ENCODE measurements around the gene TNFRSF1A.

The TNFRSF1A gene

DNA sequence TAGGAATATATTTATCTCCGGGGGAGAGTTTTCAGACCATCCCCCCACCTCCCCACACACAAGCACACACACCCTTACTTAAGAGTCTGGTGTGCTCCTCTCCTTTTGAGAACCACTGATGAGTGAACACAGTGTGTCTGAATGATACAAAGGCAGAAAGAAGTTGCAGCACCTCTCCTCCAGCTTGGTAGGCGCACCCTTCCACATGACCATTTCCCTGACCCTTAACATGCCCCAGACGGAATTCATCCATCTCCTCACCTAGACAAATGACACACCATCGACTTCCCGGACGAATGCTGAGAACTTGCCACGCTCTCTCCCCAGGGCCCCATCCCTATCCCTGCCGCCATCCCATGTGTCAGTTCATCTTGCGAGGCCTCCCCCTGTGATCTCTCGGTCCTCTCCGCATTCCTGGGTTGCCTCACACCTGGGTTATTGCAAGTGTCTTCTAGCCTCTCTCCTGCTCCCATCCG, 3.9 kb downstream of the TNFRSF1A start:
- TF ChIP-seq, protein P1, sequence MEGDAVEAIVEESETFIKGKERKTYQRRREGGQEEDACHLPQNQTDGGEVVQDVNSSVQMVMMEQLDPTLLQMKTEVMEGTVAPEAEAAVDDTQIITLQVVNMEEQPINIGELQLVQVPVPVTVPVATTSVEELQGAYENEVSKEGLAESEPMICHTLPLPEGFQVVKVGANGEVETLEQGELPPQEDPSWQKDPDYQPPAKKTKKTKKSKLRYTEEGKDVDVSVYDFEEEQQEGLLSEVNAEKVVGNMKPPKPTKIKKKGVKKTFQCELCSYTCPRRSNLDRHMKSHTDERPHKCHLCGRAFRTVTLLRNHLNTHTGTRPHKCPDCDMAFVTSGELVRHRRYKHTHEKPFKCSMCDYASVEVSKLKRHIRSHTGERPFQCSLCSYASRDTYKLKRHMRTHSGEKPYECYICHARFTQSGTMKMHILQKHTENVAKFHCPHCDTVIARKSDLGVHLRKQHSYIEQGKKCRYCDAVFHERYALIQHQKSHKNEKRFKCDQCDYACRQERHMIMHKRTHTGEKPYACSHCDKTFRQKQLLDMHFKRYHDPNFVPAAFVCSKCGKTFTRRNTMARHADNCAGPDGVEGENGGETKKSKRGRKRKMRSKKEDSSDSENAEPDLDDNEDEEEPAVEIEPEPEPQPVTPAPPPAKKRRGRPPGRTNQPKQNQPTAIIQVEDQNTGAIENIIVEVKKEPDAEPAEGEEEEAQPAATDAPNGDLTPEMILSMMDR (IDR thresholded peaks at IDR 0.05; ENCODE audit: low read depth, low read length): no peak
- peak overlapping the region; percentile 99 for H3K4me3 ChIP-seq (ENCODE audit: low read depth, low read length)

DNA sequence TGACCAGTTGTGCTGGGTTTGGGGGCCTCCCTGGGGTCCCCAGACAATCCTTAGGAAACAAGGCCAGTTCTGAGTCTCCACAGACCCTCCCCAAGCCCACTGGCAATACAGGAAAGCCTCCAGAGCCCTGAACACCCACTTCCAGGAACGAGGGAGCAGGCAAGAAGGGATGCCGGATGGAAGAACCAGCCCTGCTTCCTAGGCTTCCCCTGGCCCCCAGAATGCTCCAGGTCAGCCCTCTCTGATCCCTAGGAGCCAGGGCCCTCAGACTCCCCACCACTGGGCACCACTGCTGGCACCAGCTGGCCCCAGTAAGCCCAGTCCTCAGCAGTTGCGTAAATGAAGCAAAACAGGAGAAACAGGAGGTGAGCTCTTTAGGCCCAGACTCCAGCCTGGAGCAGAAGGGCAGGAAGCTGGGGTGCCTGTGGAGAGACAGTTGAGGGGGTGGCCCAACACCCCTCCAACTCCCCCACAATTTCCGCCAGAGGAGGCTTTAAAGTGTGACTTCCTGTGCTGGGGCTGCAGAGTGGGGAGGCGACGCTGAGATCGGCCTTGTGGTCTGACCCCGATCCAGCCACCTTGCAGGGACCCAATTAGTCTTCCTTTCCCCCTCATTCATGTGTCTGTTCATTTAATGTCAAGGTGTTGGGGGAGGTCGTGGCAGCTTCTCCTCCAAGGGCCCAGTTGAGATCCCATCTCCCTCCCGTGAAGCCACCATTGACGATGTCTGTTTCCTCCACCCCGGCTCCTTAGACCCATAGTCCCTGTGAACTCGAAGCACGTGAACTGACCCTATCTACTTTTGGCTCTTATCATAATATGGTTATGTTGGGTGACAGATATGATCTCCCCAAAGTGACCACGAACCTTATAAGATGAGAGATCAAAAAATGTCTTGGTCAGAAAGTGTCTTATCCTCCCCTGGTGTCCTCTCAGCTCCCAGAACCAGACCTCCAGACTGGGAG, 4.7 kb downstream of the TNFRSF1A start:
- TF ChIP-seq, protein P1 (IDR thresholded peaks at IDR 0.05; ENCODE audit: low read depth, low read length): no peak
- H3K4me3 ChIP-seq (ENCODE audit: low read depth, low read length): peak overlapping the region; percentile 99

DNA sequence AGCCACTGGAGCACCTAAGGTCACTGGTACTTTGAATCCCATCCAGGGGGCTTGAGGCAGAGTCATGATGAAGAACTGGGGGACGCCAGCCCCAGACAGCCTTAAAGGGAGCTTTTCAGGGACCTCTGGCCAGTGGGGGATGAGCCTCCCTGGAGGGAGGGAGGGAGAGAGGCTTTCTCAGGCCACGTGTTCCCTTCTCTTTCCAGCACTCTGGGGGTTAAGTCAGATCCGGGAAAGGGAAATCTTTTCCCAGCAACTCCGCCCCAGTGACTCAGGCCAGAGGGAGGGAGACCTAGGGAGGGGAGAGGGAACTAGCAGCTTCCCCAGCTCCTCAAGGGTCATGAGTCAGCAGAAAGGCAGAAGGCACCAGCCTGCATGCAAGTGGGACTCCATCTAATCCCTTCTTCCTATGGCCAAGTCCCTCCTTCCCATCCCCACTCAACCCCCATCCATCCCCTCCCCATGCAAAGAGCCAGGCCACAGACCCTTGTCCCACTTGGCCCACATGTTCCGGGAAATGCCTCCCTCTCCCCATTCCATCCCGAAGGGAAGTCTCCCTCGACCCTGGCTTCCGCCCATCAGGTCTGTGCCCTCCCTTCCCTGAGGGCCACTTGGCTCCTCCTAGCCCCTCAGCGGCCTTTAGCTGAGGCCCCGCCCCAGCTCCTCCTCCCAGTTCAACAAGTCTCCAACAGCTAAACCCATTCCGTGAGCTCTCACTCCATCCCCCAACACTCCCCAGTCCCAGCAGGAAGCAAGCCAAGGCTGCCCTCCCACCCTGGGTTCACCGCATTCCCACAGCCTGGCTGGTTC, 5.6 kb downstream of the TNFRSF1A start:
- peak overlapping the region; percentile 99 for H3K4me3 ChIP-seq (ENCODE audit: low read depth, low read length)
- TF ChIP-seq, protein P1 (IDR thresholded peaks at IDR 0.05; ENCODE audit: low read depth, low read length): no peak

DNA sequence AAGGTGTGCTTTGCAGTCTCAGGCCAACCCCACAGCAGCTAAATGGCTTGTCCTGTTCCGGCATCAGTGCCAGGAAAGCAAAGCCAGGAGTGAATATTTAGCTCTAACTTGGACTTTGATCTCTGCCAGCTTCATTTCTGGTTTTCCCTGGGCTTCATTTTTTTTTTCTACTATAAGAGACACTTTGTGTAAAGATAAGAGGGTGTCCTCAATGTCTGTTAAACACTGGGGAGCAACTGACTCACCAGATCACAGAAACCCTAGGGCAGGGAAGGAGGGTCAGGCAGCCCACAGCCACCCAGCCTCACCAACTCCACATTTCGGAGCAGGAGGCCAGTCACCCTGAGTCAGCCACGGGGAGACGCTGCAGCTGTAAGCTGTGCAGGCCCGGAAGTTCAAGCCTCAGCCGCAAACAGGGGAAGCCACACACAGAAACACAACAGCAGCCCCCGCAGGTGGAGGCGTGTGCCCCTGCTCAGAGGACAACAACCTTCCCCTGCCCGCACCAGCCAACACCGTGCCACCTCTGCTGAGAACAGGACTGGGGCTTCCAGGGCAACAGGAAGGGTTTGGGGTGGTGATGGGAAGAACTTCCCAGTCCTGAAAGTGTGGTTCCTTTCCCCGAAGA, 6.3 kb downstream of the TNFRSF1A start:
- H3K4me3 ChIP-seq (ENCODE audit: low read depth, low read length): peak overlapping the region; percentile 99
- TF ChIP-seq, protein P1 (IDR thresholded peaks at IDR 0.05; ENCODE audit: low read depth, low read length): peak; percentile 34; the same call in 1 of the 2 replicates

DNA sequence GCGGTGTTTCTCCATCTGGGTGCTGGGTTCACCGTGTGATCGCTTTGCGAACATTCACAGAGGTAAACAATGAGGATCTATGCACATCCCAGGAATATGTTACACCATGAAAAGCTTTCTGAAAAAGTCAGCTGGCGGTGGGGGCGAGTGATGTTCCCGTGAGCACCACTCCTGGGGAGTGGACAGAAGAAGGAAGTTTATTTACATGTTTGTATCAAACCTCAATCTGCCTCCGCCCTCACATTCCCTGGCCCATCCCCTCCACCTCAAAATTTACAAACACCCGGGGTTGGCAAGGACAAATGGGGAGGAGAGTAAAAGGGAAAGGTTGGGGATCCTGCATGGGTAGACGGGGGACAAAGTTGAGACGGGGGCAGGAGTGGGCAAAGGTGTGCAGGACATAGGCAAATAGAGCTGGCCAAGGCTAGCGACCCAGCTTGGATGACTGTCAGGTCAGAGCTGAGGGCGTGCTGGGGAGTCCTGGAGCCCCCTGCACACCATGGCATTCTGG, 6.9 kb downstream of the TNFRSF1A start:
- peak overlapping the region; percentile 99 for H3K4me3 ChIP-seq (ENCODE audit: low read depth, low read length)
- TF ChIP-seq, protein P1 (IDR thresholded peaks at IDR 0.05; ENCODE audit: low read depth, low read length): no peak

DNA sequence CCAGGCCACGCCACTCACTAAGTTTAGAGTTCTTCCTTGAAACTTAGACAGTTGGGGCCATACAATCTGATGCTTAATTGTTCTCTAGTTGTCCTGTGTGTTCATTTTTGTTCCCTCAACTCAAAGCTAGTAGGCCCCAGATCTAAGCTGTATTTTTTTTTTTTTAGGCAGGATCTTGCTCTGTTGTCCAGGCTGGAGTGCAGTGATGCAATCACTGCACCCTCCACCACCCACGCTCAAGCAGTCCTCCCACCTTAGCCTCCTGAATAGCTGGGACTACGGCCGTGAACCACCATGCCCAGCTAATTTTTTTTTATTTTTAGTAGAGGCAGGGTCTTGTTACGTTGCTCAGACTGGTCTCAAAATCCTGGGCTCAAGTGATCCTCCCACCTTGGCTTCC, 7.5 kb downstream of the TNFRSF1A start:
- TF ChIP-seq, protein P1 (IDR thresholded peaks at IDR 0.05; ENCODE audit: low read depth, low read length): no peak

More for the DNA sequence above, 7.5 kb downstream of the TNFRSF1A start:
- peak overlapping the region; percentile 99 for H3K4me3 ChIP-seq (ENCODE audit: low read depth, low read length)

Data from WI38 (cell line).